K562 (cell line): ENCODE results near the gene LRFN2. TPM values are rescaled to one million over a fixed set of nuclear protein-coding genes. Genes with fewer than 3 reads are reported as not detected.

Experiments used
- ATAC-seq: fragments of 200-7000 bp; cut with Tn5 transposase; 3 replicates; pipeline ENCODE4 v1.9.1; 2020; ENCODE audit warnings: moderate library complexity
- BruUV-seq: library from RNA; stranded (reverse); fragments of 400-500 nt; replicated peaks from 2 replicates; lab custom pipeline; 2021; lab: Mats Ljungman, UMichigan
- CTCF ChIA-PET: fragments of 300-600 bp; formaldehyde crosslinking; extraction: SDS; loops from one replicate; lab custom pipeline; 2021; ENCODE audit warnings: low intra/inter-chr PET ratio; lab: Yijun Ruan, JAX
- POLR2A ChIA-PET: fragments of 300-600, 350-650 bp; sonication (Branson Sonifier 250); formaldehyde crosslinking; extraction: SDS; loops from one replicate; lab custom pipeline; 2021; ENCODE audit warnings: antibody characterized with exemption, inconsistent platforms; lab: Yijun Ruan, JAX
- DNase-seq, 4 experiments: peaks; one replicate each; pipeline versions ENCODE4 v3.0.0 to v3.0.0-alpha.2; 2011 to 2018; ENCODE audit warnings: low spot score in 3 of 4, mixed read lengths in 3 of 4; ENCODE audit errors: extremely low read depth in 1 of 4
- FAIRE-seq: peaks from 2 replicates; lab custom pipeline; 2011; peaks lifted over from hg19 to GRCh38; lab: Jason Lieb, UNC
- H2AFZ ChIP-seq: 2 replicates; pipeline ENCODE4 v1.6.0; 2011; ENCODE audit warnings: low read depth, low read length, control low read depth, inconsistent platforms
- H3K27ac ChIP-seq: fragments of 200-600 bp; 3 replicates; pipeline ENCODE4 v1.8.0; 2011; ENCODE audit warnings: low read depth, mild to moderate bottlenecking, control low read depth, inconsistent platforms, low read length, moderate library complexity, mixed read lengths; ENCODE audit errors: extremely low read depth
- H3K27me3 ChIP-seq, 2 experiments: fragments of 300-600 bp in 1 of 2; 2 replicates in 1 of 2; 3 replicates in 1 of 2; pipeline versions ENCODE4 v1.6.0 to v1.8.0; 2011; ENCODE audit warnings: inconsistent platforms in 2 of 2, low read length in 2 of 2, mild to moderate bottlenecking in 1 of 2, mixed read lengths in 1 of 2, moderate library complexity in 1 of 2; ENCODE audit not compliant: control insufficient read depth in 2 of 2, insufficient read depth in 2 of 2
- H3K36me3 ChIP-seq: fragments of 300-600 bp; 3 replicates; pipeline ENCODE4 v1.8.0; 2011; ENCODE audit warnings: mild to moderate bottlenecking, low read length, inconsistent platforms; ENCODE audit not compliant: control insufficient read depth, insufficient read depth
- H3K4me1 ChIP-seq, 2 experiments: fragments of 200-600 bp in 1 of 2; replicated peaks in 1 of 2; 2 replicates in 1 of 2; 3 replicates in 1 of 2; pipeline versions ENCODE4 v1.5.1 to v1.8.0; 2011; ENCODE audit warnings: inconsistent platforms in 2 of 2, low read length in 2 of 2, mild to moderate bottlenecking in 1 of 2, mixed read lengths in 1 of 2, moderate library complexity in 1 of 2; ENCODE audit not compliant: control insufficient read depth in 2 of 2, insufficient read depth in 2 of 2
- H3K4me2 ChIP-seq: 2 replicates; pipeline ENCODE4 v1.6.1; 2011; ENCODE audit warnings: low read length, control low read depth, inconsistent platforms, mixed read lengths; ENCODE audit not compliant: insufficient read depth
- H3K4me3 ChIP-seq: fragments of 200-600 bp; sonication (generic), shearing (Covaris generic); 2 replicates; pipeline ENCODE4 v1.5.1; 2016; ENCODE audit warnings: control low read depth, inconsistent platforms
- H3K79me2 ChIP-seq: fragments of 200-600 bp; 3 replicates; pipeline ENCODE4 v1.8.0; 2011; ENCODE audit warnings: low read length, inconsistent platforms; ENCODE audit not compliant: control insufficient read depth, insufficient read depth
- H3K9ac ChIP-seq, 2 experiments: 2 replicates each; pipeline versions ENCODE4 v1.6.0 to v1.6.1; 2011; ENCODE audit warnings: low read depth in 2 of 2, low read length in 2 of 2, control low read depth in 1 of 2, inconsistent platforms in 1 of 2, mild to moderate bottlenecking in 1 of 2, mixed read lengths in 1 of 2; ENCODE audit not compliant: insufficient read depth in 1 of 2
- H3K9me1 ChIP-seq: one replicate; pipeline ENCODE4 v1.6.0; 2011; ENCODE audit warnings: inconsistent platforms, mild to moderate bottlenecking, low read length, moderate library complexity; ENCODE audit not compliant: control insufficient read depth, insufficient read depth
- H3K9me3 ChIP-seq: replicated peaks from 2 replicates; pipeline ENCODE4 v1.5.1; 2011; ENCODE audit warnings: low read depth, low read length, inconsistent platforms; ENCODE audit not compliant: control insufficient read depth, insufficient read depth
- H4K20me1 ChIP-seq: replicated peaks from 2 replicates; pipeline ENCODE4 v1.6.1; 2011; ENCODE audit warnings: low read length, inconsistent platforms, mixed read lengths; ENCODE audit not compliant: control insufficient read depth, insufficient read depth
- ETV1 ChIP-seq: fragments of 450-650 bp; conservative IDR thresholded peaks from 2 replicates; pipeline ENCODE4 v1.6.1; 2016; ENCODE audit warnings: missing genetic modification characterization, control low read depth, low read depth, missing compliant biosample characterization
- HDAC2 ChIP-seq: fragments of 450-650 bp; IDR thresholded peaks from 2 replicates; pipeline ENCODE4 v1.6.1; 2016; ENCODE audit warnings: mild to moderate bottlenecking
- KDM2B ChIP-seq: fragments of 250-450 bp; sonication (Bioruptor Pico); IDR thresholded peaks from 2 replicates; pipeline ENCODE4 v1.8.0; 2021; ENCODE audit warnings: mild to moderate bottlenecking, moderate library complexity
- MAFG ChIP-seq: fragments of 450-650 bp; conservative IDR thresholded peaks from 2 replicates; pipeline ENCODE4 v1.6.1; 2016; ENCODE audit warnings: missing genetic modification characterization, missing compliant biosample characterization
- POLR2A ChIP-seq: fragments of 450-650 bp; conservative IDR thresholded peaks from 2 replicates; pipeline ENCODE4 v1.6.1; 2016
- POLR2H ChIP-seq: IDR thresholded peaks from 2 replicates; pipeline ENCODE4 v1.6.1; 2016; ENCODE audit warnings: missing genetic modification characterization, low read depth, mild to moderate bottlenecking, control low read depth, missing compliant biosample characterization, moderate library complexity
- RBFOX2 ChIP-seq: fragments of 200-400 bp; formaldehyde crosslinking; IDR thresholded peaks from 2 replicates; pipeline ENCODE4 v1.6.1; 2017; ENCODE audit warnings: low read depth, mild to moderate bottlenecking, low read length, moderate library complexity
- SMAD2 ChIP-seq: fragments of 150-350 bp; IDR thresholded peaks from 2 replicates; pipeline ENCODE4 v1.6.1; 2014; ENCODE audit warnings: low read depth, mild to moderate bottlenecking, low read length
- SMAD4 ChIP-seq: fragments of 250-450 bp; sonication (Bioruptor Pico); conservative IDR thresholded peaks from 2 replicates; pipeline ENCODE4 v1.8.0; 2021; ENCODE audit warnings: inconsistent platforms, mild to moderate bottlenecking, moderate library complexity
- STAG1 ChIP-seq: sonication (generic); formaldehyde crosslinking; IDR thresholded peaks from 2 replicates; pipeline ENCODE4 v1.5.0; 2020; ENCODE audit warnings: missing genetic modification reagents, borderline replicate concordance
- TOE1 ChIP-seq, 2 experiments: fragments of 450-650 bp in 1 of 2; sonication (generic) in 1 of 2; formaldehyde crosslinking in 1 of 2; IDR thresholded peaks; 2 replicates each; pipeline versions ENCODE4 v1.7.1 to v1.8.0; 2016 to 2022; ENCODE audit warnings: borderline replicate concordance in 2 of 2, mild to moderate bottlenecking in 2 of 2, antibody characterized with exemption in 1 of 2, inconsistent platforms in 1 of 2, low read depth in 1 of 2, missing genetic modification reagents in 1 of 2, moderate library complexity in 1 of 2
- ZFPM2 ChIP-seq: fragments of 250-450 bp; sonication (Bioruptor Pico); IDR thresholded peaks from 2 replicates; pipeline ENCODE4 v1.5.1; 2022; ENCODE audit warnings: mild to moderate bottlenecking
- ZNF24 ChIP-seq: fragments of 450-650 bp; IDR thresholded peaks from 2 replicates; pipeline ENCODE4 v1.6.1; 2016
- WGBS: fragments of 100-300 bp; shearing (Covaris generic); methylation state at CpG from one replicate; pipeline ENCODE4 v1.1.6; 2016; ENCODE audit warnings: low coverage, mixed read lengths; ENCODE audit not compliant: insufficient coverage; ENCODE audit errors: missing lambda C conversion rate; 5-methylcytosine and 5-hydroxymethylcytosine counted together
- in situ Hi-C: fragments of 300-500 bp; cut with MboI; formaldehyde crosslinking; loops from 4 replicates; pipeline ENCODE4 v1.15.0; 2018; ENCODE audit warnings: inconsistent platforms, mixed read lengths
- intact Hi-C: fragments of 100-400 bp; cut with micrococcal nuclease; formaldehyde crosslinking; loops from 2 replicates; pipeline ENCODE4 v1.14.2; 2022
- polyA plus RNA-seq, 8 experiments: library from polyadenylated mRNA; depleted of rRNA in 4 of 8; stranded (reverse) in 5 of 8; unstranded in 3 of 8; fragments of >200 nt; fragmentation: Nextera tagmentation in 2 of 8; fragmentation: Illumina TruSeq in 1 of 8; extraction: Ambion mirVana in 2 of 8; extraction: Trizol in 1 of 8; gene quantifications; 2 replicates each; pipeline versions ENCODE4 v1.2.1 to v1.2.3, GENCODE V29; 2011 to 2014; ENCODE audit warnings: inconsistent platforms in 1 of 8, missing spikeins in 1 of 8
- total RNA-seq, 7 experiments: library from RNA; depleted of rRNA in 6 of 7; stranded (reverse); fragments of >200 nt in 6 of 7; fragmentation: Illumina TruSeq in 2 of 7; extraction: Trizol in 2 of 7; gene quantifications; 2 replicates each; pipeline versions ENCODE4 v1.2.1 to v1.2.3, GENCODE V29; 2011 to 2021; ENCODE audit warnings: low replicate concordance in 1 of 7
- TF ChIP-seq, protein P1 (sequence below): fragments of 450-650 bp; IDR thresholded peaks from 2 replicates; pipeline ENCODE4 v1.7.1; 2018; ENCODE audit warnings: mild to moderate bottlenecking, low read depth; ENCODE audit not compliant: partially characterized antibody
- TF ChIP-seq, protein P2 (sequence below): fragments of 250-450 bp; sonication (Bioruptor Pico); IDR thresholded peaks from 2 replicates; pipeline ENCODE4 v1.8.0; 2021; ENCODE audit warnings: moderate library complexity, mild to moderate bottlenecking, inconsistent platforms

LRFN2 gene
- total and polyA plus RNA-seq, 9 of the 15 experiments (the other 6 are each of a cell fraction or from before 2014, with no cell fraction given): not detected

DNA sequence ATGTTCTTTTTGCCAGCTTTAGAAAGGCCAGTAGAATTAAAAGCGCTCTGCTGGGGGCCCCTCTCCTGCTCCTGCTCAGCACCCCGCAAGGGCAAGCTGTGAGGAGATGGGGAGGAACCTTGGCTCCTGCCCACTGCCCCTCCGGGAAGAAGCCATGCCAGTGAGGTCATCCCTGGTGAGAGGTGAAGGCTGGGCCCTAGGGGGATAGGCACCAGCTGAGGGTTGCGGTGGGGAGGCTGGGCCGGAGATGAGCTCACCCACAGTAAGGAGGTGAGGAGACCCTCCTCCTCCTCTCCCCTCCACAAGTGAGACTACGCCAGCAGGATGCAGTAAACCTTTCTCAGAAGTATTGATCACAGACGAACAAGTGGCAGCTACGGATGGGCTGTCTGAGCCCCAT is 32.1 kb downstream of the LRFN2 start:
- no peaks in the 10 kb centered on the region for H3K9me1 ChIP-seq
- H2AFZ ChIP-seq: no peak overlapping the region
- no peak overlapping the region for H3K27ac ChIP-seq
- H3K4me2 ChIP-seq: no peak overlapping the region
- H3K4me1 ChIP-seq: no peaks in the 10 kb centered on the region
- BruUV-seq: no TSS peak
- H4K20me1 ChIP-seq: 0 out of 2 replicates have a peak, but pooled peaks cover 3% of the 10 kb centered on the region
- DNase-seq: no peak
- intact Hi-C loops: no loop called here
- no peak overlapping the region for H3K4me3 ChIP-seq
- no peak overlapping the region for H3K9ac ChIP-seq
- ChIA-PET CTCF (no interaction called here), POLR2A (no interaction called here)
- no peaks in the 10 kb centered on the region for H3K79me2 ChIP-seq
- no peaks in the 10 kb centered on the region for H3K9me3 ChIP-seq
- TF ChIP-seq ZFPM2 (CRISPR knock-in tag) (no peak), SMAD4 (CRISPR knock-in tag) (no peak), POLR2A (no peak), RBFOX2 (no peak), TOE1 (IDR thresholded peaks at IDR 0.05; ENCODE audit: borderline replicate concordance) (no peak), TOE1 (CRISPR knock-in tag; IDR thresholded peaks at IDR 0.05; ENCODE audit: borderline replicate concordance, low read depth) (no peak), ZNF24 (no peak), ETV1 (no peak), MAFG (tag) (no peak), KDM2B (CRISPR knock-in tag) (no peak), HDAC2 (no peak), SMAD2 (no peak), STAG1 (no peak), POLR2H (tag) (no peak)
- TF ChIP-seq, protein P1, sequence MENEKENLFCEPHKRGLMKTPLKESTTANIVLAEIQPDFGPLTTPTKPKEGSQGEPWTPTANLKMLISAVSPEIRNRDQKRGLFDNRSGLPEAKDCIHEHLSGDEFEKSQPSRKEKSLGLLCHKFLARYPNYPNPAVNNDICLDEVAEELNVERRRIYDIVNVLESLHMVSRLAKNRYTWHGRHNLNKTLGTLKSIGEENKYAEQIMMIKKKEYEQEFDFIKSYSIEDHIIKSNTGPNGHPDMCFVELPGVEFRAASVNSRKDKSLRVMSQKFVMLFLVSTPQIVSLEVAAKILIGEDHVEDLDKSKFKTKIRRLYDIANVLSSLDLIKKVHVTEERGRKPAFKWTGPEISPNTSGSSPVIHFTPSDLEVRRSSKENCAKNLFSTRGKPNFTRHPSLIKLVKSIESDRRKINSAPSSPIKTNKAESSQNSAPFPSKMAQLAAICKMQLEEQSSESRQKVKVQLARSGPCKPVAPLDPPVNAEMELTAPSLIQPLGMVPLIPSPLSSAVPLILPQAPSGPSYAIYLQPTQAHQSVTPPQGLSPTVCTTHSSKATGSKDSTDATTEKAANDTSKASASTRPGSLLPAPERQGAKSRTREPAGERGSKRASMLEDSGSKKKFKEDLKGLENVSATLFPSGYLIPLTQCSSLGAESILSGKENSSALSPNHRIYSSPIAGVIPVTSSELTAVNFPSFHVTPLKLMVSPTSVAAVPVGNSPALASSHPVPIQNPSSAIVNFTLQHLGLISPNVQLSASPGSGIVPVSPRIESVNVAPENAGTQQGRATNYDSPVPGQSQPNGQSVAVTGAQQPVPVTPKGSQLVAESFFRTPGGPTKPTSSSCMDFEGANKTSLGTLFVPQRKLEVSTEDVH: no peak
- TF ChIP-seq, protein P2, sequence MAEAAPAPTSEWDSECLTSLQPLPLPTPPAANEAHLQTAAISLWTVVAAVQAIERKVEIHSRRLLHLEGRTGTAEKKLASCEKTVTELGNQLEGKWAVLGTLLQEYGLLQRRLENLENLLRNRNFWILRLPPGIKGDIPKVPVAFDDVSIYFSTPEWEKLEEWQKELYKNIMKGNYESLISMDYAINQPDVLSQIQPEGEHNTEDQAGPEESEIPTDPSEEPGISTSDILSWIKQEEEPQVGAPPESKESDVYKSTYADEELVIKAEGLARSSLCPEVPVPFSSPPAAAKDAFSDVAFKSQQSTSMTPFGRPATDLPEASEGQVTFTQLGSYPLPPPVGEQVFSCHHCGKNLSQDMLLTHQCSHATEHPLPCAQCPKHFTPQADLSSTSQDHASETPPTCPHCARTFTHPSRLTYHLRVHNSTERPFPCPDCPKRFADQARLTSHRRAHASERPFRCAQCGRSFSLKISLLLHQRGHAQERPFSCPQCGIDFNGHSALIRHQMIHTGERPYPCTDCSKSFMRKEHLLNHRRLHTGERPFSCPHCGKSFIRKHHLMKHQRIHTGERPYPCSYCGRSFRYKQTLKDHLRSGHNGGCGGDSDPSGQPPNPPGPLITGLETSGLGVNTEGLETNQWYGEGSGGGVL (CRISPR knock-in tag): no peak
- ATAC-seq: no peak
- no peak for FAIRE-seq
- 2% methylated on average over 8 of the region's 8 CpGs for WGBS
- no peaks in the 10 kb centered on the region for H3K36me3 ChIP-seq
- in situ Hi-C loops: no loop called here
- H3K27me3 ChIP-seq: peaks cover 0 to 6% of the 10 kb centered on the region in 2 experiments; a peak in 3 of 5 replicates
